ENCODE measurements around the gene ABCE1.

- no peak for TF ChIP-seq CTCF (IDR thresholded peaks at IDR 0.05)
- no peak for TF ChIP-seq EZH2 (IDR thresholded peaks at IDR 0.05; ENCODE audit: borderline replicate concordance, insufficient read depth, low read depth, low read length, poor library complexity, severe bottlenecking)
Observed at GRCh38 chr4:145049241-145049640, 48.9 kb upstream of the ABCE1 start.

Measured in B cell (primary cell).